Measurements from ENCODE around the gene VTI1A. TPM values are rescaled to one million over a fixed set of nuclear protein-coding genes. Genes with fewer than 3 reads are reported as not detected.

The VTI1A gene
- total and polyA plus RNA-seq, 9 of the 15 experiments (the other 6 are each of a cell fraction or from before 2014, with no cell fraction given), result 9.3 to 21.4 (median 16.0) TPM

GRCh38 chr10:112535531-112535951 lies 88.5 kb downstream of the VTI1A start:
- CTCF ChIA-PET (ENCODE audit: low intra/inter-chr PET ratio), result no interaction called here
- no peak overlapping the region for H3K9ac ChIP-seq (ENCODE audit: insufficient read depth in 1 of 2, low read depth in 2 of 2, low read length in 2 of 2)

More at GRCh38 chr10:112535531-112535951, 88.5 kb downstream of the VTI1A start:
- Histone ChIP-seq H2AFZ (ENCODE audit: low read depth, low read length) (no peak overlapping the region), H3K9me1 (ENCODE audit: control insufficient read depth, insufficient read depth, low read length) (no peaks in the 10 kb centered on the region), H3K36me3 (ENCODE audit: control insufficient read depth, insufficient read depth, low read length) (peaks cover 3% of the 10 kb centered on the region; the same call in 2 of the 3 replicates), H4K20me1 (replicated peaks; ENCODE audit: control insufficient read depth, insufficient read depth, low read length) (no peaks in the 10 kb centered on the region), H3K27me3 (ENCODE audit: control insufficient read depth in 2 of 2, insufficient read depth in 2 of 2, low read length in 2 of 2) (no peaks in the 10 kb centered on the region), H3K4me1 (replicated peaks in 1 of 2; ENCODE audit: control insufficient read depth in 2 of 2, insufficient read depth in 2 of 2, low read length in 2 of 2) (no peaks in the 10 kb centered on the region), H3K9me3 (replicated peaks; ENCODE audit: control insufficient read depth, insufficient read depth, low read depth, low read length) (no peaks in the 10 kb centered on the region), H3K4me3 (no peak overlapping the region), H3K27ac (ENCODE audit: extremely low read depth, low read depth, low read length) (no peak overlapping the region), H3K4me2 (ENCODE audit: insufficient read depth, low read length) (no peak overlapping the region), H3K79me2 (ENCODE audit: control insufficient read depth, insufficient read depth, low read length) (no peaks in the 10 kb centered on the region)
- in situ Hi-C loops (cut with MboI), result no loop called here
- POLR2A ChIA-PET, result no interaction called here
- ATAC-seq, result no peak
- WGBS (ENCODE audit: insufficient coverage, low coverage, missing lambda C conversion rate), result 64% methylated on average over 3 of the region's 3 CpGs
- no peak for TF ChIP-seq STAG1 (CRISPR knock-in tag; IDR thresholded peaks at IDR 0.05; ENCODE audit: borderline replicate concordance)
- no peak for TF ChIP-seq SMAD4 (CRISPR knock-in tag; conservative IDR thresholded peaks at IDR 0.05)
- no peak for TF ChIP-seq FOXA3 (CRISPR knock-in tag; conservative IDR thresholded peaks at IDR 0.05 in 1 of 2, IDR thresholded peaks at IDR 0.05 in 1 of 2)
- no peak for TF ChIP-seq SMC3 (conservative IDR thresholded peaks at IDR 0.05; ENCODE audit: insufficient read depth, low read depth, low read length)
- TF ChIP-seq ZNF696 (CRISPR knock-in tag; conservative IDR thresholded peaks at IDR 0.05), result no peak
- no peak for TF ChIP-seq CREB3L1 (IDR thresholded peaks at IDR 0.05; ENCODE audit: borderline replicate concordance, low read depth)
- TF ChIP-seq HINFP (tag; conservative IDR thresholded peaks at IDR 0.05; ENCODE audit: low read depth), result no peak
- TF ChIP-seq ZFP30 (CRISPR knock-in tag; IDR thresholded peaks at IDR 0.05; ENCODE audit: borderline replicate concordance), result no peak
- TF ChIP-seq PHB (CRISPR knock-in tag; IDR thresholded peaks at IDR 0.05), result no peak
- no peak for FAIRE-seq
- intact Hi-C loops (cut with micrococcal nuclease), result no loop called here
- BruUV-seq (replicated peaks), result no TSS peak
- no peak for DNase-seq (ENCODE audit: extremely low read depth in 1 of 4, low spot score in 3 of 4)

Measured in K562 (cell line).